Liver (tissue), 9 donors: ENCODE results near the gene LMTK2. TPM values are rescaled to one million over a fixed set of nuclear protein-coding genes. Genes with fewer than 3 reads are reported as not detected.

ENCODE experiments used
- DNase-seq: peaks from one replicate; pipeline ENCODE4 v3.0.0-alpha.2; 2017; ENCODE audit warnings: low spot score
- H3K27ac ChIP-seq, 2 donors: one replicate each; pipeline ENCODE4 v1.7.0; 2013; ENCODE audit warnings: inconsistent platforms in 2 of 2, low read length in 2 of 2, control low read depth in 1 of 2, low read depth in 1 of 2, mild to moderate bottlenecking in 1 of 2
- H3K27me3 ChIP-seq, 4 donors: one replicate each; pipeline versions ENCODE4 v1.6.1 to v1.7.0; 2013; ENCODE audit warnings: low read length in 3 of 4, inconsistent platforms in 1 of 4, mild to moderate bottlenecking in 1 of 4, moderate library complexity in 1 of 4; ENCODE audit not compliant: control insufficient read depth in 4 of 4, insufficient read depth in 4 of 4
- H3K36me3 ChIP-seq, 4 donors: one replicate each; pipeline versions ENCODE4 v1.6.1 to v1.7.0; 2013; ENCODE audit warnings: low read length in 3 of 4, mild to moderate bottlenecking in 3 of 4, low read depth in 1 of 4, moderate library complexity in 1 of 4; ENCODE audit not compliant: control insufficient read depth in 4 of 4, insufficient read depth in 3 of 4
- H3K4me1 ChIP-seq, 4 donors: one replicate each; pipeline versions ENCODE4 v1.6.1 to v1.7.0; 2013; ENCODE audit warnings: low read length in 3 of 4, mild to moderate bottlenecking in 3 of 4, moderate library complexity in 1 of 4; ENCODE audit not compliant: control insufficient read depth in 4 of 4, insufficient read depth in 4 of 4
- H3K4me3 ChIP-seq, 3 donors: one replicate each; pipeline versions ENCODE4 v1.6.1 to v1.7.0; 2013; ENCODE audit warnings: low read length in 3 of 3, control low read depth in 1 of 3, low read depth in 1 of 3, mild to moderate bottlenecking in 1 of 3
- H3K9ac ChIP-seq, 2 donors: one replicate each; pipeline ENCODE4 v1.7.0; 2013; ENCODE audit warnings: low read length in 2 of 2, mild to moderate bottlenecking in 2 of 2, moderate library complexity in 2 of 2, control low read depth in 1 of 2, low read depth in 1 of 2
- H3K9me3 ChIP-seq, 4 donors: one replicate each; pipeline versions ENCODE4 v1.6.1 to v1.7.0; 2013; ENCODE audit warnings: low read length in 3 of 4; ENCODE audit not compliant: control insufficient read depth in 4 of 4
- ATF3 ChIP-seq: IDR thresholded peaks from 2 replicates; pipeline ENCODE4 v1.6.1; 2016; ENCODE audit warnings: antibody characterized with exemption
- CTCF ChIP-seq: fragments of 150-350 bp; IDR thresholded peaks from 2 replicates; pipeline ENCODE4 v1.5.1; 2017; ENCODE audit warnings: improper control_type of control experiment, low read depth, low read length; ENCODE audit not compliant: missing input control
- EGR1 ChIP-seq, 2 donors: IDR thresholded peaks; 2 replicates each; pipeline ENCODE4 v1.6.1; 2016 to 2018; ENCODE audit warnings: antibody characterized with exemption in 2 of 2, low read depth in 2 of 2
- FOXA1 ChIP-seq: IDR thresholded peaks from 2 replicates; pipeline ENCODE4 v1.6.1; 2016; ENCODE audit warnings: antibody characterized with exemption
- FOXA2 ChIP-seq: IDR thresholded peaks from 2 replicates; pipeline ENCODE4 v1.6.1; 2016; ENCODE audit warnings: antibody characterized with exemption
- GABPA ChIP-seq, 2 donors: IDR thresholded peaks in 1 of 2; conservative IDR thresholded peaks in 1 of 2; 2 replicates each; pipeline ENCODE4 v1.6.1; 2016; ENCODE audit warnings: antibody characterized with exemption in 2 of 2, mild to moderate bottlenecking in 1 of 2, moderate library complexity in 1 of 2
- HNF4A ChIP-seq, 2 donors: conservative IDR thresholded peaks; 2 replicates each; pipeline ENCODE4 v1.6.1; 2016; ENCODE audit warnings: antibody characterized with exemption in 2 of 2, mild to moderate bottlenecking in 2 of 2
- HNF4G ChIP-seq: IDR thresholded peaks from 2 replicates; pipeline ENCODE4 v1.6.1; 2016; ENCODE audit warnings: antibody characterized with exemption
- JUND ChIP-seq, 2 donors: IDR thresholded peaks; 2 replicates each; pipeline ENCODE4 v1.6.1; 2016; ENCODE audit warnings: antibody characterized with exemption in 2 of 2
- MAX ChIP-seq: IDR thresholded peaks from 2 replicates; pipeline ENCODE4 v1.6.1; 2016; ENCODE audit warnings: antibody characterized with exemption
- NR2F2 ChIP-seq: IDR thresholded peaks from 2 replicates; pipeline ENCODE4 v1.6.1; 2016; ENCODE audit warnings: antibody characterized with exemption
- RAD21 ChIP-seq, 2 donors: IDR thresholded peaks; 2 replicates each; pipeline ENCODE4 v1.6.1; 2016; ENCODE audit warnings: antibody characterized with exemption in 2 of 2, mild to moderate bottlenecking in 2 of 2
- REST ChIP-seq: IDR thresholded peaks from 2 replicates; pipeline ENCODE4 v1.6.1; 2016; ENCODE audit warnings: antibody characterized with exemption, mild to moderate bottlenecking
- RXRA ChIP-seq, 2 donors: IDR thresholded peaks; 2 replicates each; pipeline ENCODE4 v1.6.1; 2017 to 2018; ENCODE audit warnings: antibody characterized with exemption in 2 of 2, mild to moderate bottlenecking in 1 of 2
- SP1 ChIP-seq: IDR thresholded peaks from 2 replicates; pipeline ENCODE4 v1.6.1; 2018; ENCODE audit warnings: antibody characterized with exemption, mild to moderate bottlenecking
- TAF1 ChIP-seq: conservative IDR thresholded peaks from 2 replicates; pipeline ENCODE4 v1.6.1; 2016; ENCODE audit warnings: antibody characterized with exemption, mild to moderate bottlenecking
- YY1 ChIP-seq: IDR thresholded peaks from 2 replicates; pipeline ENCODE4 v1.6.1; 2016; ENCODE audit warnings: antibody characterized with exemption, mild to moderate bottlenecking
- ZBTB33 ChIP-seq: IDR thresholded peaks from 2 replicates; pipeline ENCODE4 v1.6.1; 2016; ENCODE audit warnings: antibody characterized with exemption
- WGBS: extraction: QIAGEN DNeasy Blood & Tissue Kit; methylation state at CpG from one replicate; pipeline ENCODE4 v1.1.7; 2013; 5-methylcytosine and 5-hydroxymethylcytosine counted together
- polyA plus RNA-seq, 2 donors: library from polyadenylated mRNA; stranded (reverse) in 1 of 2; unstranded in 1 of 2; fragments of 200-250 nt in 1 of 2; fragments of >200 nt in 1 of 2; fragmentation: Nextera tagmentation in 1 of 2; extraction: Ambion mirVana in 1 of 2; gene quantifications; one replicate each; pipeline versions ENCODE4 v1.2.1 to v1.2.3, GENCODE V29; 2013 to 2015
- total RNA-seq, 2 donors: library from RNA; depleted of rRNA; stranded (reverse); fragments of >200 nt; gene quantifications; one replicate each; pipeline ENCODE4 v1.2.3, GENCODE V29; 2014
- donor health status: healthy.
- donor health status: healthy.
- donor health status: healthy.
- donor health status: healthy.
- donor health status: healthy.

Gene LMTK2
- total and polyA plus RNA-seq, 4 donors, result 3.1 to 14.3 (median 9.0) TPM

GRCh38 chr7:98233219-98234070, 126.8 kb downstream of the LMTK2 start:
- H3K36me3 ChIP-seq, result peaks cover 0 to 13% (median 2%) of the 10 kb centered on the region in 4 donors
- H3K9me3 ChIP-seq, result no peaks in the 10 kb centered on the region
- no peak overlapping the region for H3K4me3 ChIP-seq
- no peak for DNase-seq
- no peak for TF ChIP-seq TAF1
- TF ChIP-seq MAX, result no peak
- no peak for TF ChIP-seq EGR1 (IDR thresholded peaks at IDR 0.05; ENCODE audit: low read depth in 2 of 2)
- TF ChIP-seq YY1, result no peak
- TF ChIP-seq JUND (IDR thresholded peaks at IDR 0.05), result no peak
- TF ChIP-seq REST, result no peak
- no peak overlapping the region for H3K27ac ChIP-seq
- WGBS, result 97% methylated on average over 32 of the region's 32 CpGs
- H3K9ac ChIP-seq, result no peak overlapping the region
- H3K27me3 ChIP-seq, result no peaks in the 10 kb centered on the region
- H3K4me1 ChIP-seq, result no peaks in the 10 kb centered on the region

GRCh38 chr7:98234429-98235147, 127.9 kb downstream of the LMTK2 start:
- peaks cover 0 to 17% (median 5%) of the 10 kb centered on the region in 4 donors for H3K36me3 ChIP-seq
- no peak overlapping the region for H3K27ac ChIP-seq
- no peaks in the 10 kb centered on the region for H3K27me3 ChIP-seq
- no peak overlapping the region for H3K4me3 ChIP-seq
- no peaks in the 10 kb centered on the region for H3K9me3 ChIP-seq
- WGBS, result 97% methylated on average over 10 of the region's 10 CpGs
- TF ChIP-seq MAX, result no peak
- TF ChIP-seq TAF1, result no peak
- TF ChIP-seq RAD21 (IDR thresholded peaks at IDR 0.05), result no peak
- TF ChIP-seq RXRA (IDR thresholded peaks at IDR 0.05), result no peak
- TF ChIP-seq YY1, result no peak
- TF ChIP-seq REST, result no peak
- TF ChIP-seq HNF4A (conservative IDR thresholded peaks at IDR 0.05), result no peak
- TF ChIP-seq ZBTB33, result no peak
- TF ChIP-seq HNF4G, result no peak
- TF ChIP-seq GABPA (IDR thresholded peaks at IDR 0.05 in 1 of 2, conservative IDR thresholded peaks at IDR 0.05 in 1 of 2), result no peak
- TF ChIP-seq CTCF, result no peak
- TF ChIP-seq FOXA1, result no peak
- no peak for TF ChIP-seq ATF3
- no peak for TF ChIP-seq SP1
- no peak for TF ChIP-seq JUND (IDR thresholded peaks at IDR 0.05)
- no peak for TF ChIP-seq NR2F2
- TF ChIP-seq FOXA2, result no peak
- H3K9ac ChIP-seq, result no peak overlapping the region
- no peaks in the 10 kb centered on the region for H3K4me1 ChIP-seq
- no peak for DNase-seq
